Nephron progenitor cell (in vitro differentiated cells): ENCODE results near the gene FARP1.

Source experiments
- DNase-seq: peaks from one replicate; pipeline ENCODE4 v3.0.0; 2021
- H3K27ac Mint-ChIP-seq: 2 replicates; pipeline ENCODE4 v1.8.0; 2021; ENCODE audit warnings: mild to moderate bottlenecking, moderate library complexity, mixed read lengths
- H3K27me3 Mint-ChIP-seq: 2 replicates; pipeline ENCODE4 v1.8.0; 2021; ENCODE audit warnings: mild to moderate bottlenecking, low read depth, mixed read lengths; ENCODE audit not compliant: poor library complexity
- H3K36me3 Mint-ChIP-seq: 2 replicates; pipeline ENCODE4 v1.8.0; 2021; ENCODE audit warnings: low read depth, mixed read lengths
- H3K4me1 Mint-ChIP-seq: 2 replicates; pipeline ENCODE4 v1.8.0; 2021; ENCODE audit warnings: mixed read lengths
- H3K4me3 Mint-ChIP-seq: 2 replicates; pipeline ENCODE4 v1.8.0; 2021; ENCODE audit warnings: mild to moderate bottlenecking, moderate library complexity, mixed read lengths
- H3K9me3 Mint-ChIP-seq: 2 replicates; pipeline ENCODE4 v1.8.0; 2021; ENCODE audit warnings: mild to moderate bottlenecking, moderate library complexity, mixed read lengths
- CTCF ChIP-seq: fragments of 200-600 bp; sonication (generic); IDR thresholded peaks from 2 replicates; pipeline ENCODE4 v1.5.0; 2021; ENCODE audit warnings: antibody characterized with exemption

FARP1 gene

DNA sequence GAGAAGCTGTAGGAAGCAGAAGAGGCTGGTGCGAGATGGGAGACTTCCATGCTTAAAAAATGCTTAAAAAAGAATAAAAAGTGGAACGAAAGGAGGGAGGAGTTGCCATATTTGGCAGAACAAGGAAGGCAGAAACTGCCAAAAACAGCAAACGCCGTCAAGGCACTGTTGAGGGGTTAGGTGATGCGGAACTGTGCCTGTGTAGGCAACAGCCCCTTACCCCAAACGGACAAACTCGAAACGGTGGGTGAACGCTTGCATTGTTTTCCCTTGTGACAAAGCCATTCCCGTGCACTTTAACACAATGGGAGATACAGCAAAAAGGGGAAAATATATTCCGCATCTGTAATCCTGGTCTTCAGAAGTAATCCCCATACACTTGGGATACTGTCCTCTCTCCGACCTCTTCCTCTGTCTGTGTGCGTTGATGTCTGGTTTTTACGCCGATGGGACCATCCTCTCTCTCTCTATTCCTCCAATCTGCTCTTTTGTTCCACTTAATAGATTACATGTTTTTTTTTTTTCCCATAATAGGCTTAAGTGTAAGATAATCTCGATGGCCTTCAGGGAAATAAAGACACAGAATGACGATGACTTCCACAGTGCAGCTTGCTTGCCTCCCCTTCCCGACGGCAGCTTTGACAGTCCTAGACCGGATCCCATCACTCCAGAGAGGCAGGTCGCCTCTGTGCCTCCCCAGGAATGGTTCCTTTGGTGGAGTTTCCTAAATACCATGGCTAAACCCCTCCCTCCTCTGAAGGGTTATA lies 166.9 kb downstream of the FARP1 start:
- Mint-ChIP-seq H3K27me3 (peaks cover 3% of the 10 kb centered on the region), H3K4me1 (peaks cover 78% of the 10 kb centered on the region), H3K9me3 (peaks cover 9% of the 10 kb centered on the region), H3K27ac (peak overlapping the region; percentile 97), H3K36me3 (peaks cover 43% of the 10 kb centered on the region), H3K4me3 (peak overlapping the region; percentile 12)
- no peak for TF ChIP-seq CTCF
- no peak for DNase-seq

GRCh38 chr13:98310485-98311199 lies 167.7 kb downstream of the FARP1 start:
- peaks cover 81% of the 10 kb centered on the region for H3K4me1 Mint-ChIP-seq
- DNase-seq: no peak

GRCh38 chr13:98311200-98311548 lies 168.3 kb downstream of the FARP1 start:
- Mint-ChIP-seq H3K4me1 (peaks cover 82% of the 10 kb centered on the region), H3K27ac (peak overlapping the region; percentile 87)

More at GRCh38 chr13:98310485-98311199, 167.7 kb downstream of the FARP1 start:
- peak overlapping the region; percentile 87 for H3K27ac Mint-ChIP-seq
- no peak for TF ChIP-seq CTCF
- H3K36me3 Mint-ChIP-seq: peaks cover 42% of the 10 kb centered on the region
- peaks cover 4% of the 10 kb centered on the region for H3K9me3 Mint-ChIP-seq
- H3K4me3 Mint-ChIP-seq: peak overlapping the region; percentile 12
- H3K27me3 Mint-ChIP-seq: peaks cover 3% of the 10 kb centered on the region

GRCh38 chr13:98312606-98313005 lies 169.7 kb downstream of the FARP1 start:
- Mint-ChIP-seq H3K27ac (peak overlapping the region; percentile 95), H3K36me3 (peaks cover 44% of the 10 kb centered on the region), H3K27me3 (peaks cover 3% of the 10 kb centered on the region), H3K9me3 (no peaks in the 10 kb centered on the region), H3K4me3 (no peak overlapping the region), H3K4me1 (peaks cover 81% of the 10 kb centered on the region)
- TF ChIP-seq CTCF: no peak
- DNase-seq: no peak

More at GRCh38 chr13:98311200-98311548, 168.3 kb downstream of the FARP1 start:
- no peak overlapping the region for H3K4me3 Mint-ChIP-seq
- H3K9me3 Mint-ChIP-seq: no peaks in the 10 kb centered on the region
- no peak for TF ChIP-seq CTCF
- H3K27me3 Mint-ChIP-seq: peaks cover 3% of the 10 kb centered on the region
- peaks cover 42% of the 10 kb centered on the region for H3K36me3 Mint-ChIP-seq
- no peak for DNase-seq

DNA sequence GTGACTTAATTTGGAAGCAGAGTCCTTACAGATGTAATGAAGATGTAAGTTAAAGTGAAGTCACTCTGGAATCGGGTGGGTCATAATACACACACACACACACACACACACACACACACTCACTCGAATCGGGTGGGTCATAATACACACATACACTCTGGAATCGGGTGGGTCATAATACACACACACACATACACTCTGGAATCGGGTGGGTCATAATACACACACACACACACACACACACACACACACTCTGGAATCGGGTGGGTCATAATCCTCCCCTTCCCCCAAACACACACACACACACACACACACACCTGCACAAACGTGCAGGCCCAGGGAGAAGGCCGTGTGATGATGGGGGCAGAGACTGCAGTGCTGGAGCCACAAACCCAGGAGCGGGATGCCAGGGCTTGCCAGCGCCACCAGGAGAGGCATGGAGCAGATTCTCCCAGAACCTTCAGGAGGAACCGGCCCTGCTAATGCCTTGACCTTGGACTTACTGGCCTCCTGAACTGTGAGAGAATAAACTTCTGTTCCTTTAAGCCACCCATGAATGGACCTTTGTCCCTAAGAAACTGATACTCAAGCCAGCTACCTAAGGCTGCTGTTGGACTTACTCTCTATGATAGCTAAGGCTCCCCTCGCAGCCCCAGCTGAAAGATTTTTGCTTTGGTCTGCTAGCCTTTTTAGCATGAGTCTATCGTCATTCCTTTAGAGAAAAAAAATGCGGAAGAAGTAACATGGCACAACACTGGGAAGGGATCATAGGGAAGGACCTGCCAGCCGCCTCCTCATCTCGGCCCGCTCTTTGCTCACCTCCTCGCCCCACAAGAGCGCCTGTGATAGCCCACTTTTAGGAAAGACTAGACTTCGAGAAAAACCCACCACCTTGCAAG lies 170.4 kb downstream of the FARP1 start:
- Mint-ChIP-seq H3K4me1 (peaks cover 81% of the 10 kb centered on the region), H3K9me3 (no peaks in the 10 kb centered on the region), H3K27ac (peak overlapping the region; percentile 95), H3K36me3 (peaks cover 48% of the 10 kb centered on the region), H3K27me3 (peaks cover 3% of the 10 kb centered on the region), H3K4me3 (no peak overlapping the region)
- no peak for DNase-seq
- TF ChIP-seq CTCF: no peak
